DMS114 treated with DMSO at 0.1 percent for 48 hours (cell line): ENCODE results near the gene NCAN.

ENCODE experiments used
- DNase-seq: peaks from one replicate; lab custom pipeline; 2025; ENCODE audit not compliant: unreplicated experiment; lab: John Stamatoyannopoulos, UW

The NCAN gene

GRCh38 chr19:19258589-19259338, 47.0 kb downstream of the NCAN start:
- no peak for DNase-seq

- DNase-seq: peak; percentile 24
These were observed 48.0 kb downstream of the NCAN start for GRCh38 chr19:19259741-19260140.

DNA sequence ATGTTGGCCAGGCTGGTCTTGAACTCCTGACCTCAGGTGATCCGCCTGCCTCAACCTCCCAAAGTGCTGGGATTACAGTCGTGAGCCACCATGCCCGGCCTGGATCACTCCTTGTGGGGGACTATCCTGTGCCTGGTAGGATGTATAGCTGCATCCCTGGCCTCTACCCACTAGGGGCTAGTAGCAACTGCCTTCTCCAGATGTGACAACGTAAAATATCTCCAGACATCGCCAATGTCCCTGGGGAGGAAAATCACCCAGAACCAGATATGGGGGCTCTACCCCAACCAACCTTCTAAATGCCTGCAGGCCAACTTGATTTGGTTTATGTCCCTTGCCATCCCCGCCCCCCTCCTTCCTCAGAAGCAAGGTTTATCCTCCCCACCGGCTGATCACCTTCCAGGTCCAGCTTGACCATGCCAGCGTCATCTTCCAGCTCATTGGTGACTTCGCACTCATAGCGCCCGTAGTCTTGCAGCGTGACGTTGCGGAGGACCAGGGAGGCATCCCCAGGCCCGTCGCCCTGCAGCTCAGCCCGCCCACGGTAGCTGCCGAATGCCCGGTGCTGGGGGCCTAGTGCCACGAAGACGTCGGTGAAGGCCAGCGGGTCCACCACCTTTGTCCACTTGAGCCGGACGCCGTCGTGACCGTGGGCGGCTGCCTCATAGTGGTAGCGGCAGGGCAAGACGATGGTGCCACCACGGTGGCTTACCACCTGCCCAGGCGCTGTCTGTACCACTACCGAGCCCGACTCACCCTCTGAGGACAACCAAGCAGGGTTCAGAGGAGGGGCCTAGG, 48.9 kb downstream of the NCAN start:
- DNase-seq: no peak

GRCh38 chr19:19261350-19262189, 49.8 kb downstream of the NCAN start:
- DNase-seq: no peak

- no peak for DNase-seq
These were observed 50.7 kb downstream of the NCAN start for GRCh38 chr19:19262190-19263057.

DNA sequence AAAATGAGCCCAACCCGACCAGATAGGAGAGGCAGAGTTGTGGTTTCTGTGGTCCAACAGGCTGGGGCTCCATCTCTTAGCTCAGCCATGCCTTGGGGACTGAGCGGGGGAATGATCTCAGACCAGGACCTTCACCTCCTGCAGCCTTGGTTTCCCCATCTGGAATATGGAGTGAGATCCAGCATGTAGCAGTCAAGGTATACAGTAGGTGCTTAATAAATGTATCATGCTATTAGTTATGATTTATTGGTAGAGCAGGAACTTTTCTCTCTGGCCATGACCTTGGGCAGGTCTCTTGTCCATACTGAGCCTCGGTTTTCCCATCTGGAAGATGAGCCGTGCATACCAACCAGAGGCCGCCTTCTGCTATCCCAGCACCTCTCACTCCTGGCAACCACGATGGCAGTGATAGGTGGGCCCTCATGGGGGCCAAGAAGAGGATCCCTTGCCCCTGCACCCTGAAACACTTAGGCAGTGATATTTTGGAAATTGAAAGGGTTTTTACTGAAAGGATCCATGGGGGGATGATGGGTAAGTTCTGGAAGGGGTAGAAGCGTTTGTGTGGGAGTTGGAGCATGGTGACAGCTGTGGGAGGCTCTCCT, 52.2 kb downstream of the NCAN start:
- DNase-seq: no peak

GRCh38 chr19:19267305-19267704, 55.5 kb downstream of the NCAN start:
- no peak for DNase-seq

- no peak for DNase-seq
These were observed 57.0 kb downstream of the NCAN start for GRCh38 chr19:19268453-19269385.

GRCh38 chr19:19269952-19270694, 58.4 kb downstream of the NCAN start:
- DNase-seq: no peak

- DNase-seq: no peak
These were observed 59.2 kb downstream of the NCAN start for GRCh38 chr19:19270749-19271571.

DNA sequence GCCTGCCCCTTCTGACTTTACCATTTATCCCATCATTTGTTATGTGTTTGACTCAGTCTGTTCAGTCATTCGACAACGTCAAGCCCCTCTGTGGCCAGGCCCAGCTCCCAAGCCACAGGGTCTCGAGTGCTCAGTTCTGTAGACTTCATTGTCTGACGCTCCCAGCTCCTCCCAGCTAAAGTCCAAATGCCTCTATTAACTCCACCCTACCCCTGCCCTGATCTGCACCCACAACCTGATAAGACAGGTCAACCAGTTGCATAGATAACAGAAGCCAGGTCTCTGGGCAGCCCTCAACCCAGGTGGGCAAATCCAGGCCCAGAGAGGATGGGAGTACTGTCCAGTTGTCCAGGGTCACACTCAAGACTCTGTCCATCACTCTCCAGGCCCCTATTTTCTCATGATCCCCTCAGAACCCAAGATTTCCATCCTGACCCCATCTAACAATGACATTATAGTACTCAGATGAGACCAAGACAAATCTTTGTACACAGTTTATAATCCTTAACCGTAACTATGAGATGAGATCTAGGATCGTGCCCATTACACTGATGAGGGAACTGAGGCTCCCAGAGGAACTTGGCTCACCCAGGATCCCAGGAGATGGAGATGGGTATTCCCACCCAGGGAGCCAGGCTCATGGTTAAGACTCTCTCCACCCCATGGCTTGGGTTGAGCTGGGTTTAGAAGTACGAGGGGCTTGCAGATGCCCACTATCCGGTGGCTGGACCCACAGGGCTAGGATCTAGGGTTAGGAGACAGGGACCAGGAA, 60.3 kb downstream of the NCAN start:
- no peak for DNase-seq

GRCh38 chr19:19274146-19274545, 62.4 kb downstream of the NCAN start:
- DNase-seq: no peak

DNA sequence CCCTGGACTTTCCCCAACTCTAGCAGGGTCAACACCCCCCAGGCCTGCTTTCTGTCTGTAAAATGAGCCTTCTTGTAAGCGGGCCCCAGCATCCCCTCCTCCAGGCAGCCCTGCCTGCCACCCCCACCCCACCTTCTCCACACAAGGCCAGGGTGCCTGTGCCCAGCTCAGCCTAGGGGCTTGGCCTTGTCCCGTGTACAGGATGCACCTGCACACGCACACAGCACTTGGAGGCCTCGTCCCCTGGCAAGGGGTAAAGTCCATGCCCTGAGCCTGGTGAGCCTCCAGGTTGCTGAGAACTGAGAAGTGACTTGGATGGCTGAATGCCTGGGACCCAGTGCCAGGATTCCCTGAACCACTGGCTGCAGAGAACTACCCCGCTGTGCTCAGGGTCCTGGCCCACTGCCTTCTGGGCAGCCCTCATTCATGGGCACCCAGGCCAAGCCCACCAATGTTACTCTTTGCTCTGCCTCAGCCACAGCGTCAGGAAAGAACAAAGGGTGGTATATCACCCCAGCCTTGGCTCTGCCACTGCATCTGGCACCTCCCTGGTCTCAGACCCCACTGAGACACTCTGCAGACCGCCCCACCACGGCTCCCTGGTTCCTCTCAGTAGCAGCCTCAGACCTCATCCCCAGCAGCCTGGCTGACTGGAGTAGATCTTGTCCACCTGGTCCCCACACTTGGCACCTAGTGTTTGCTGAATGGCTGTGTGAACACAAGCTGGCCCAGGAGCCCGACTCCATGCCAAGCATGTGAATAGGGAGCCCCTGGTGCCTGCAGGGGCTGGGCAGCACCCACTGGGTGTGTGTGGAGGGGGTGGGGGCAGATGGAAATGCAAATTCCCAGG, 63.2 kb downstream of the NCAN start:
- no peak for DNase-seq

- no peak for DNase-seq
These were observed 64.6 kb downstream of the NCAN start for GRCh38 chr19:19276386-19276785.

DNA sequence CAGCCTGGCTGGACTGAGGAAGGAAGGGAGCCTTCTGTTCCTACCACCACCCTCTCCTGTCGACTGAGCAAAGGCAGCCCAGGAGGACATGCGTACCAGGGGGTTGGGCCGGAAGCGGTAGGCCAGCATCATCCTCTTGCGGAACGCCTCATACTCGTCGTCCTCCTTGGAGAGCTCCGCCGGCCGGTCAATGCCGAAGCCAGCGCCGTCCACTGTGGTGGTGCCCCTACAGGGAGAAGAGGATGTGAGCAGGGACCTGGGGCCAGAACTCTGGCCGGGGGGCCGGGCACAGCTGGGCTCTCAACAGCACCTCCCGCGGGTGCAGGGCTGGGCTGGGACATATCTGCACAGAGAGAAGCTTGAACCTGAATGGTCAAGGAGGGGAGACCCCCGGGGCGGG, 65.1 kb downstream of the NCAN start:
- DNase-seq: no peak

DNA sequence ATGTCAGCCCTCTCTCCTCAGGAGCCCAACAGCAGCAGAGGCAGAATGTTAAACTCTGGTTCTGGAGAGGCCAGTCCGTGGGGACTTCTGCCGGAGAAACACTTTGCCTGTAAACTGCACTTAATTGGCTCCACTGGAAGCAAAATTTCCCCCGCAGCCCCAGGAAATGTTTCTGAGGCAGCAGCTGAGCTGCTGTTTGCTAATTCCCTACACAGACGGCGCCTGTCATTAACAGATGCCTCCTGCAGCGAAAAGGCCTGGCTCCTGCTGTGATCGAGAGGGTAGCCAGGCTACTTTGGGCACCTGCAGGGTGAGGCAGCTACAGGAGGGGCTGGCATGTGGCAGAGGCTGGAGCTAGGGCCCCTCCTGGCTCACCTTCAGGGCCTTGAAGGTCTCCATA, 66.6 kb downstream of the NCAN start:
- no peak for DNase-seq
